ENCODE results near the gene EYA2. TPM values are rescaled to one million over a fixed set of nuclear protein-coding genes. Genes with fewer than 3 reads are reported as not detected.

Gene EYA2
- total RNA-seq, 1 experiment from 2014 or later, result 0.74 TPM

GRCh38 chr20:46933150-46933549, 38.5 kb downstream of the EYA2 start:
- Mint-ChIP-seq H3K27ac (no peak overlapping the region), H3K4me1 (peaks cover 15 to 24% of the 10 kb centered on the region in 2 experiments), H3K27me3 (ENCODE audit: low read depth) (no peaks in the 10 kb centered on the region), H3K4me3 (no peak overlapping the region), H3K36me3 (ENCODE audit: insufficient read depth in 1 of 3, low read depth in 3 of 3) (no peaks in the 10 kb centered on the region), H3K9me3 (no peaks in the 10 kb centered on the region)
- H2BK5ac ChIP-seq (ENCODE audit: insufficient read length, low read length), result no peak overlapping the region
- no peaks in the 10 kb centered on the region for H3K9me3 ChIP-seq (ENCODE audit: control insufficient read depth, low read depth, low read length)
- DNase-seq, result no peak
- H3K27me3 ChIP-seq (ENCODE audit: insufficient read depth, low read length), result no peaks in the 10 kb centered on the region
- no peak overlapping the region for H3T11ph ChIP-seq (ENCODE audit: low read length)
- H3K4me1 ChIP-seq (ENCODE audit: insufficient read depth, low read length), result no peaks in the 10 kb centered on the region
- no peak overlapping the region for H3K4me2 ChIP-seq (ENCODE audit: insufficient read depth, insufficient read length, low read length)
- no peak overlapping the region for H3K27ac ChIP-seq (ENCODE audit: insufficient read length, low read depth, low read length)
- H3K14ac ChIP-seq (ENCODE audit: insufficient read depth, low read length), result no peak overlapping the region
- no peaks in the 10 kb centered on the region for H4K20me1 ChIP-seq (ENCODE audit: control insufficient read depth, insufficient read depth, insufficient read length)
- no peak overlapping the region for H4K91ac ChIP-seq (ENCODE audit: insufficient read length, low read depth, low read length)
- no peak overlapping the region for H3K18ac ChIP-seq (ENCODE audit: insufficient read length, low read depth, low read length)
- no peak overlapping the region for H4K5ac ChIP-seq (ENCODE audit: insufficient read length, low read depth, low read length)
- H2BK12ac ChIP-seq (ENCODE audit: insufficient read length, low read depth, low read length), result no peak overlapping the region
- H2AK5ac ChIP-seq (ENCODE audit: insufficient read length, low read length), result no peak overlapping the region
- no peak overlapping the region for H2BK15ac ChIP-seq (ENCODE audit: low read depth, low read length)
- no peak overlapping the region for H3K56ac ChIP-seq (ENCODE audit: insufficient read length, low read depth, low read length)
- no peak for TF ChIP-seq CTCF (conservative IDR thresholded peaks at IDR 0.05)
- no peaks in the 10 kb centered on the region for H3K79me2 ChIP-seq (ENCODE audit: insufficient read depth, low read length)
- H2BK20ac ChIP-seq (ENCODE audit: low read depth, low read length, poor library complexity, severe bottlenecking), result no peak overlapping the region
- H3K4ac ChIP-seq (ENCODE audit: low read depth, low read length), result no peak overlapping the region
- no peak overlapping the region for H2BK120ac ChIP-seq (ENCODE audit: low read depth, low read length, poor library complexity, severe bottlenecking)
- no peaks in the 10 kb centered on the region for H3K23me2 ChIP-seq (ENCODE audit: insufficient read length, low read depth, low read length, poor library complexity, severe bottlenecking)
- no peak overlapping the region for H3K9ac ChIP-seq (ENCODE audit: extremely low read depth, insufficient read length, low read length)
- no peak overlapping the region for H4K8ac ChIP-seq (replicated peaks; ENCODE audit: insufficient read length, low read depth, low read length)
- no peak overlapping the region for H3K23ac ChIP-seq (ENCODE audit: insufficient read length, low read depth, low read length)
- WGBS (ENCODE audit: extremely low coverage, insufficient read length, low lambda C conversion rate), result no CpG with 5 or more reads among the region's 5 CpGs
- H2AFZ ChIP-seq (ENCODE audit: low read length), result no peak overlapping the region
- H3K79me1 ChIP-seq (ENCODE audit: insufficient read depth, low read depth, low read length, poor library complexity, severe bottlenecking), result no peaks in the 10 kb centered on the region
